Activated CD8-positive, alpha-beta memory T cell treated with anti-CD3 and anti-CD28 coated beads, Interleukin-2, amount 50 U/mL, for 1 hour (primary cell): ENCODE data around the gene MEIS2.

Experiments used
- DNase-seq: peaks from one replicate; pipeline ENCODE4 v3.0.0-alpha.2; 2020; ENCODE audit errors: extremely low read depth

The MEIS2 gene

GRCh38 chr15:36965570-36966342 lies 134.6 kb downstream of the MEIS2 start:
- DNase-seq: no peak

- DNase-seq: no peak
Measured at GRCh38 chr15:36964626-36965025, 135.7 kb downstream of the MEIS2 start.

- DNase-seq: no peak
Measured at GRCh38 chr15:36961956-36962355, 138.4 kb downstream of the MEIS2 start.

DNA sequence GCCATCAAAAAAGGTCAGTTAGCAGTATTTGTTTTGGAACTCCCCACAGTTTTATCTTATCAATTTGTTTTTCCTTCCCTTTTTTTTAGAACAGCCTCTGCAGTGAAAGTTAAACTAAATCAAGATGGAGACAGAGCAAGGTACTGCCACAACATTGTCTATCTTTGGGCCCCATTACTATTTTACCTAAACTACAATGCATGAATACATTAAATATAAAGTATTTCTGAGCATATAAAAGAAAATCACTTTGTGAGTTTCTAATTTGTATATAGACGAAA lies 139.5 kb downstream of the MEIS2 start:
- no peak for DNase-seq

DNA sequence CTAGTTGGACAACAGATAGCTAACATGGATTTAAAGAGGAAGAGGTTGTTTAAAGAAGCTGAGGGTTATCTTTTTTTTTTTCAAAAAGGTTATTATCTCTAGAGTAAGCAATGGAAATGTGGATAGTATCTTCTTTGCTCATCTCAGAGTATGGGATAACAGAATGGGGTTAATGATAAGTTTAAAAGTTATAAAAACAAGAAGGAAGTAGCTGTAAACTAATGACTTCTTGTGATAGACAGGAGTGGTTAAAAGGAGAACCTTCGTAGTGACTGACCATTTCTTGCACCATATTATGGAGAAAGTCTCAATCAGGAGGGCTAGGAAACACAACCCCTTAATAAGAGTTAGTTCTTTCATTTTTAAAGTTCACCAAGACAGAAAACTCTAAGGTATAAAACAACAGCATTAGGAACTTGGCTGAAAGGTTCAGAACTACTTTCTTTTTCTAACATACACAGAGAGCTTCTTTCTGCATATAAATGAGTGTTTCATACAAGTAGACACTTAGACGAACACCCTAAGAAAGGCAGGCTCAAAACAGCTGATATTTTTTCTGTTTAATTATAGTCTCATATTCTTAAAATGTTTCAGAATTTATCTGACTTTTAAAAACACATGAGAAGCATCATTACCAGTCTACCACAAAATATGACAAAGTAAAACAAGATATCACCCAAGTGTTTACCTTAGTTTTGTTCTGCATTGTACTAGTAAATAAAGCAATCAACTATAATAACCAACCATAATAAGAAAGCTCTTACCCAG lies 140.0 kb downstream of the MEIS2 start:
- DNase-seq: no peak

DNA sequence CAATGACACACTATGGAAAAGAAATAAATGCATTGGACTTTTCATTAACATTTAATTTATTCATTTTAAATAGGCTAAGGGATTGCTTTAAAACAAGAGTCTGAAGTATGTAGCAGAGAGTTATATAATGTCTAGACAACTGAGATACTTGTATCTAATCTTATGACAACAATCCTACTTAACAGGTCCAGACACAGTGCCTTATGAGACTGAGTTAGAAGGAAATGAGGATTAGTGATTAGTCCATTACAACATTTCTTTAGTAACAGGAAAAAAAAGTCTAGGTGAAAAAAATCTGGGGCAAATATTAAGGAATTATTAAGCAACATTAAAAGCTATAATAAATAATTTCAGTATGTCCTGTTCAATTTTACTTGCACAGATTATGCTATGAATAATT lies 140.6 kb downstream of the MEIS2 start:
- DNase-seq: no peak

DNA sequence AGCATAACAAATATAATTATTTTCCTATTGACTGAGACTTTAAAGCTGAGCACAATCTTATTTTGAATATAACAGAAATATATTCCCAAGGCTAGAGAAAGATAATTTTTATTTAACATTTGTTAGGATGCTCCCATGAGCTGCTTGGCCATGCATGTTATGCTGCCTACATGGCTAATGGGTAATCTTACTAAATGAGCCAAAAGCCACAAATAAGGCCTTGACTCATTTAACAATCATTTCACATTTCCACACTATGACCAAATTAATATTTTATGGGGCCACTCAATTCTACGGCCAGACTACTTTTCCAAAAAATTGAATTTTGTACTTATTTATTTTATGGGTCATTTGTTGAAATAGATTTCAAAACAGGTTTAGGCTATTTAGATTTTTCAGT lies 141.7 kb downstream of the MEIS2 start:
- no peak for DNase-seq

- DNase-seq: no peak
Measured at GRCh38 chr15:36954486-36954885, 145.9 kb downstream of the MEIS2 start.

- no peak for DNase-seq
Measured at GRCh38 chr15:36953346-36953745, 147.0 kb downstream of the MEIS2 start.

- no peak for DNase-seq
Measured at GRCh38 chr15:36951731-36952247, 148.6 kb downstream of the MEIS2 start.

GRCh38 chr15:36950371-36950770 lies 150.0 kb downstream of the MEIS2 start:
- DNase-seq: no peak

DNA sequence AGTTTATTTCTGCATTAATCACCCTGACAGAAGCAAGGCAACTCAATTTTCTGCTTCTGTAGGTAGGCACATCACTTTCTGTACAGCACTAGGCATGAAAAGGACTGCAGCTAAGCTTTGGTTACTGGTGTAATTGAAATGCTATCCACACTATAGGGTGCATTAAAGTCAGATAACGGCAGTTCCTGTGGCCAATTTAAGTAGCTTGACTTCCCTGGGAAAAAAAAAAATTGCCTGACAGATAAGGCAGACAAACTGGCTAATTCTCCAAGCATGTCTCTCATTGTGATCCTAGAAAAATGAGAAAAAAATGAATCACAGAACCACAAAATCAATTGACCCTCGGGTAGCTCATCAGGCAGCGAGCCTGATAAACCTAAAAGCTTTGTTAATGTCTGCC lies 151.4 kb downstream of the MEIS2 start:
- DNase-seq: no peak

DNA sequence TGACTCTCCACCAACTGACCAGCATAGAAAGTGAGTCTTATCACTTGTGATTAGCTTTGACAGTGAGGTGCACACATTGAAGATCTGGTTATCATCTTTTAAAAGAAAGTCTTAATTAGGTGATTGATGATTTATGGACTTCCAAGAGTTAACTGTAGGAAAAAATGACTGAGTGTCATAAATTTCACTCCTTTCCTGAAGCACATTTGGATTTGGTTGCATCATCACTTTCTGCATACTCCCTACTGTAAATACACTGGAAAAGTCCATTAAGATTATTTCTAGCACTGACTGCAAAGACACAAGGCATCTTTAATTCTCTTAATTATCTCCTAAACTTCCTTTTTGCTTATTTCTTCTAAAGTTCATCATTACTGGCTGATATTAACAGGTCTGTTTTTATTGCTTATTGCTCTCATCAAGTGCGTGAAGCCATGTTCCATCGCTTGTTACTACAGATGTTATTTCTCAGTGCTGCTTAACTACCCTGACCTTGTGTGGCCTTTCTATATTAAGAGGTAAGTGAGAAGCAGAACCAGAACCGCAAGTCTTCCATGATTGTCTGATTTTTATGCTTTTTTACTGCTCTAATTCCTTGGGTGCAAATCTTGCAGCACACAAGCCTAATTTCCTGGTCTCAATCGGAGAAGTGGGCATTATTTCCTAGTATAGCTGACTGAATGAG lies 153.2 kb downstream of the MEIS2 start:
- DNase-seq: no peak

DNA sequence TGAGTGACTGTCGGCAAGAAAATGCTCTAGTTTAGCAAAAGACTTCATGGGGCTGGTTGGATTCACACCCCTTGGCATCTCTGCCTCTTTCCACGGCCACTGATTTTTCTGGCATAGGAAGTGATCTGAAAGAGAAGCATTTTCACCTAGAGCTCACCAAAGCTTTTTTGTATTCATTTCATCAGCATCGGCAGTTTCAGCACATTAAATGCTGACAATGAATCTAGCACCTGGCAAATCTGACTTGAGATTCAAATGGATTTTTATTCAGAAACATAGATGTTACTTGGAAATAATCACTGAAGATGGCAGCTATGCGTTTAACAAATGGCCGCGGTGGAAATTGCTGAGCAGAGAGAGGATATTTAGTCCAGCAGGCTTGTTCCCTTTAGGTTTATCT lies 155.9 kb downstream of the MEIS2 start:
- no peak for DNase-seq

GRCh38 chr15:36943508-36944361 lies 156.6 kb downstream of the MEIS2 start:
- no peak for DNase-seq

- no peak for DNase-seq
Measured at GRCh38 chr15:36942248-36942827, 158.0 kb downstream of the MEIS2 start.

- no peak for DNase-seq
Measured at GRCh38 chr15:36941798-36942197, 158.6 kb downstream of the MEIS2 start.

DNA sequence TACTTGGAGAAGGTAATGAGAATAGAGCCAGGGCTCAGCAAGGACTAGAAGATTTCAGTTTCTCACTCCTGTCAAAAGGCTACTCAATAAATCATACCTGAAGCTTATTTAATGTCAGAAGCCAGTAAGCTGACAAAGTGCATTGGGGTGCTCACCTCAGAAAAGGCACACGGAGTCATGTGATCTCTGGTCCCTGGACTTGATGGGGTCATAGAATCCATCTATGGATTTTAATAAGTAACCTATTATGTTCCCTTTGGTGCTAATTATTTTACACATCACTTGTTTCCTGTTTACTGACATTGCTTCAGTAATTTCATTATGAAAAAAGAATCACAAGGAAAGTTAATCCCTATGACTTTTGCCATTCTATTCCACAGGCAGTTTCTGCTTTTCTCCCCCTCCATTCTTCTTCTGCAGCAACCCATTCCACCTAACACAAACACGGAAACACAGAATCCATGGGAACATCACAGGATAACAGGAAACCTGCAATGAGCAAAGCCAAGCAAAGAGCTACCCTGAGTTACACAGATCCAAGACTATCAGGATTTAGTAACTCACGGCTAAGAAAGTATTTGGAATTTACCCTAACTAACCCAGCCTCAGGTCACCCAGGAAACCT lies 159.6 kb downstream of the MEIS2 start:
- no peak for DNase-seq

DNA sequence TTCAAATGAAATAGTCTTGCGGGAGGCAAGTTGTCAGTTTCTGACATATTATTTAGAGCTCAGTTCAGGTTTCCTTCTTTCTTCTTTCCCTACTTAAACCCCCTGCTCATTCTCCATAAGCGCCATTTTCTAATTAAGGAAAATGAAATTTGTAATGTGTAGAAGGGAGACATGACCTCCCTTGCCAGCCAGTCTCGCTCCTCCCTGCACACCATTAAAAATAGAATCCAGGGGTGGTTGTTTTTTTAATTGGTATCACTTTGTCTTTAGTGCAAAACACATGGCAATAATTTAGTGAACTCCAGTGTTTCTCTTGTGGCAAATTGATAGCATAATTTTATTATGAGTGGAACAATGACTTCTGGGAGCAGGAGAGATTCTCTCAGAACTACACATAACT lies 160.1 kb downstream of the MEIS2 start:
- no peak for DNase-seq

DNA sequence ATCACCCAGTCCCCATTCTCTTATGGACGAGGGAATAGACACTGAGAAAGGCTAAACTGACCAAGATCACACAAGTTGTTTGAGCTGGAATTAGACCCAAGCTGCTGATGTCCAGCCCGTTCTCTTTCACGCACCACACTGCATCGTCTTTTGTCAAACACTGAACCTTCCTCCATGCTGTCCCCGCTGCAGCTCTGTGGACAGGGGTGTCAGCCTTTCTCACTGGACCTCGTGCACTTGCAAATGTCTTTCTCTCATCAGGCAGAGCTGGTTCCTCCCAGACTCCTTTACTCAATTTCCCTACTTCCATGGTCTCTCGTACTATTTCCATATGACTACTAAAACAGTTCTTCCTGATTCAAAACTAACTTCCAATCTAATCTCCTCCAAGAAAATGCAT lies 161.6 kb downstream of the MEIS2 start:
- DNase-seq: no peak

GRCh38 chr15:36938131-36938530 lies 162.2 kb downstream of the MEIS2 start:
- no peak for DNase-seq
